ENCODE measurements around the gene U2AF2. TPM values are rescaled to one million over a fixed set of nuclear protein-coding genes. Genes with fewer than 3 reads are reported as not detected.
"Not testable (repeated sequence)": the region's sequence is repeated elsewhere in the genome, so short reads cannot be mapped to it uniquely, and the experiment has no call there.

U2AF2 gene
- total RNA-seq, 1 donor from 2014 or later = 74.0 TPM

DNA sequence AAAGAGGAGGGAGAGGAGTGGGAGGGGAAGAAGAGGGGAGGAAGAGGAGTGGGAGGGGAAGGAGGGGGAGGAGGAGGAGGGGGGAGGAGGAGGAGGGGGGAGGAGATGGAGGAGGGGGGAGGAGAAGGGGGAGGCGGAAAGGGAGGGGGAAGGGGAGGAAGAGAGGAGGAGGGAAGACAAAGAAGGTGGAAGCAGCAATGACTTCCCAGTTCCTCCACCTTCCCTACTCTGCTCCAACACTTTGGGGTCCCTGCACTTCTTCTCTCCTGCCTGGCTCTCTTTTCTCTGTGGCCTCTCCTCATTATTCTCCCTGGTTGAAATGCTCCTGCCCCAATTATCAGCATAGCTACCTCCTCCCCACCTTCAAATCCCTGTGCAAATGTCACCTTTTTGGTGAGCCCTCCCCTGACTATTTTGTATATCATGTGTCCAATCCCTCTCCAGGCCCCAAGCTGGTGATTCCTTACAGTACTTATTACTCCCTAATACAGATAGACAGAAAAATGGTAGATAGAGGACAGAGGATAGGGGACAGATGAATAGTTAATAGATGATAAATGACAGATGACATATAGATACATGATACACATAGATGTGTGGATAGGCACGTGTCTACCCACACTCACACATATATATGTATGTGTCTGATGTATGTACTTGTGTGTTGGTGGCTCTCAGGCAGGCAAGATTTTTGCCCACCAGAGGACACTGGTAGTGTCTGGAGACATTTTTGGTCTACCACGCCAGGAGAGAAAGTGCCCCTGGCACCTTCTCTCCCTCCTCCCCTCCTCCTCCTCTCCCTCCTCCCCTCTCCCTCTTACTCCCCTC is 58.2 kb downstream of the U2AF2 start:
- TF ChIP-seq CTCF (IDR thresholded peaks at IDR 0.05; ENCODE audit: borderline replicate concordance) = no peak
- Histone ChIP-seq H3K36me3 (no peaks in the 10 kb centered on the region), H3K27me3 (ENCODE audit: low read depth) (peaks cover 43% of the 10 kb centered on the region), H3K9me3 (replicated peaks) (no peaks in the 10 kb centered on the region), H3K4me3 (no peak overlapping the region), H3K27ac (replicated peaks) (no peak overlapping the region), H3K4me1 (no peaks in the 10 kb centered on the region)
- no peak for DNase-seq
- intact Hi-C loops (cut with micrococcal nuclease) = no loop called here

- Histone ChIP-seq H3K4me1 (no peaks in the 10 kb centered on the region), H3K9me3 (replicated peaks) (peaks cover 12% of the 10 kb centered on the region), H3K27ac (replicated peaks) (no peak overlapping the region), H3K27me3 (ENCODE audit: low read depth) (peaks cover 78% of the 10 kb centered on the region), H3K36me3 (no peaks in the 10 kb centered on the region), H3K4me3 (no peak overlapping the region)
- intact Hi-C loops (cut with micrococcal nuclease) = no loop called here
- TF ChIP-seq CTCF (IDR thresholded peaks at IDR 0.05; ENCODE audit: borderline replicate concordance) = no peak
- DNase-seq = no peak
These were observed 61.7 kb downstream of the U2AF2 start for GRCh38 chr19:55716531-55716930.

DNA sequence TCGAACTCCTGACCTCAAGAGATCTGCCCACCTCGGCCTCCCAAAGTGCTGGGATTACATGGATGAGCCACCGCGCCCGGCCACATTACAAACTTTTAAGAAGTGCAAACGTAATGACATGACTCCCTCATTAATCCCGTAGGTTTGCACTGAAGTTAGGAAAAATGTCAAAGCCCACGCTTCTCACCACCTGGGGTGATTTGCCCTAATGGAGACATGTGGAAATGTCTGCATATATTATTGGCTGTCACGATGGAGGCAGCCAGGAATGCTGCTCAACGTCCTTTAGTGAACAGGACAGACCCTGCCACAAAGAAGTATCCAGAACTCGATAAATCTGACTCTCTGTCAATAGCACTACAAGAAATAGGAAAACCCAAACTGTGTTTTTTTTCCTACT is 62.4 kb downstream of the U2AF2 start:
- no peak overlapping the region for H3K27ac ChIP-seq (replicated peaks)
- H3K27me3 ChIP-seq (ENCODE audit: low read depth) = peaks cover 85% of the 10 kb centered on the region
- H3K9me3 ChIP-seq (replicated peaks) = peaks cover 19% of the 10 kb centered on the region
- no peaks in the 10 kb centered on the region for H3K36me3 ChIP-seq
- DNase-seq = no peak
- H3K4me3 ChIP-seq = no peak overlapping the region
- H3K4me1 ChIP-seq = no peaks in the 10 kb centered on the region
- intact Hi-C loops (cut with micrococcal nuclease) = no loop called here
- no peak for TF ChIP-seq CTCF (IDR thresholded peaks at IDR 0.05; ENCODE audit: borderline replicate concordance)

- DNase-seq; H3K36me3 ChIP-seq; H3K4me3 ChIP-seq; intact Hi-C loops (cut with micrococcal nuclease); H3K27ac ChIP-seq (replicated peaks); H3K4me1 ChIP-seq: not testable (repeated sequence)
- Histone ChIP-seq H3K9me3 (replicated peaks) (peaks cover 23% of the 10 kb centered on the region), H3K27me3 (ENCODE audit: low read depth) (peaks cover 93% of the 10 kb centered on the region)
These were observed 63.3 kb downstream of the U2AF2 start for GRCh38 chr19:55717879-55718711.

DNA sequence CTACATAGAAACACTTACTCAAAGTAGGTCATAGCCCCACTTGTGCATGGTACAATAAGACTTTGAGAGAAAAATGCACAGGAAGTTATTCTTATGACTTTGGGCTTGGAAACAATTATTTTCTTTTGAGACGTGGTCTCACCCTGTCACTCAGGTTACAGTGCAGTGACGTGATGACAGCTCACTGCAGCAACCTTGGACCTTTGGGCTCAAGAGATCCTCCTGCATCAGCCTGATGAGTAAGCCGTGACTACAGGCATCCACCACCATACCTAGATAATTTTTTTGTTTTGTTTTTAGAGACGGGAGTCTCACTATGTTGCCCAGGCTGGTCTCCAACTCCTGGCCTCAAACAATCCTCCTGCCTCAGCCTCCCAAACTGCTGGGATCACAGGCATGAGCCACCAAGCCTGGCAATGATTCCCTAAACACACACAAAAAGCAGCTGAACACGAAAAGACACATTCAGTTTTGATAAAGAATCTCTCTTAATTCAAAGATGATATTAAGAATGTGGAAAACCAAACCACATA is 65.4 kb downstream of the U2AF2 start:
- DNase-seq = no peak
- peaks cover 85% of the 10 kb centered on the region for H3K27me3 ChIP-seq (ENCODE audit: low read depth)
- intact Hi-C loops (cut with micrococcal nuclease) = no loop called here

More for the DNA sequence above, 65.4 kb downstream of the U2AF2 start:
- Histone ChIP-seq H3K36me3 (no peaks in the 10 kb centered on the region), H3K27ac (replicated peaks) (no peak overlapping the region), H3K4me3 (no peak overlapping the region), H3K9me3 (replicated peaks) (peaks cover 23% of the 10 kb centered on the region), H3K4me1 (no peaks in the 10 kb centered on the region)
- TF ChIP-seq CTCF (IDR thresholded peaks at IDR 0.05; ENCODE audit: borderline replicate concordance) = no peak

All from left ventricle myocardium inferior (tissue), 1 donor.